RWPE1 (cell line): ENCODE measurements around the gene ZC3H10.
"Not testable (repeated sequence)": the region's sequence is repeated elsewhere in the genome, so short reads cannot be mapped to it uniquely, and the experiment has no call there.

Source experiments
- CTCF ChIA-PET: fragments of 350-600 bp; sonication (Branson Sonifier 250); formaldehyde crosslinking; extraction: SDS; loops from one replicate; lab custom pipeline; 2021; lab: Yijun Ruan, JAX
- POLR2A ChIA-PET: fragments of 400-600 bp; formaldehyde crosslinking; extraction: SDS; loops from one replicate; lab custom pipeline; 2020; ENCODE audit warnings: antibody characterized with exemption; ENCODE audit not compliant: low non-redundant PET; lab: Yijun Ruan, JAX
- DNase-seq: peaks from one replicate; pipeline ENCODE4 v3.0.0; 2012; ENCODE audit warnings: low spot score
- H3K27ac ChIP-seq: fragments of 450-650 bp; 2 replicates; pipeline ENCODE4 v1.5.1; 2017
- CTCF ChIP-seq: fragments of 450-650 bp; conservative IDR thresholded peaks from 2 replicates; pipeline ENCODE4 v1.5.1; 2017; ENCODE audit warnings: low read depth, mild to moderate bottlenecking

Gene ZC3H10

GRCh38 chr12:56117778-56118687 is at the start of gene ZC3H10:
ZC3H10 (plus strand) TSS chr12:56118266; CDS start chr12:56120563, 2,297 bp downstream.
- H3K27ac ChIP-seq, result peak within 1 kb of the TSS; percentile 92
- peak; percentile 50 for TF ChIP-seq CTCF
- DNase-seq, result peak; percentile 96
- ChIA-PET POLR2A (interaction anchor here (0.5 to 2.1 kb wide), 6 partner anchors 10 to 137 kb away, joined by 3 to 10 read pairs (median 5); partner anchors contain the start of genes ESYT1, PA2G4 and SMARCC2), CTCF (interaction anchor here (0.6 to 5.3 kb wide), 9 partner anchors 39 to 1042 kb away, joined by 3 to 36 read pairs (median 3); partner anchors contain the start of genes ANKRD52 and SMARCC2)

GRCh38 chr12:56071648-56072047 is 46.4 kb upstream of the ZC3H10 start:
- CTCF ChIA-PET, result no interaction called here
- DNase-seq, result no peak
- POLR2A ChIA-PET, result no interaction called here
- no peak overlapping the region for H3K27ac ChIP-seq
- no peak for TF ChIP-seq CTCF

- ChIA-PET CTCF (no interaction called here), POLR2A (no interaction called here)
- no peak overlapping the region for H3K27ac ChIP-seq
- no peak for TF ChIP-seq CTCF
- DNase-seq, result no peak
These were observed 43.7 kb upstream of the ZC3H10 start for GRCh38 chr12:56074396-56074795.

GRCh38 chr12:56077966-56078365 is 40.1 kb upstream of the ZC3H10 start:
- H3K27ac ChIP-seq, DNase-seq, POLR2A ChIA-PET: not testable (repeated sequence)
- CTCF ChIA-PET, result interaction anchor here (0.9 kb wide), 1 partner anchor 9 kb away, joined by 6 read pairs; no protein-coding TSS in a partner anchor

- no peak overlapping the region for H3K27ac ChIP-seq
- no peak for TF ChIP-seq CTCF
- ChIA-PET POLR2A (no interaction called here), CTCF (interaction anchor here (0.9 to 1.2 kb wide), 3 partner anchors 10 to 40 kb away, joined by 3 to 10 read pairs (median 6); partner anchors contain the start of genes PA2G4 and ZC3H10)
- no peak for DNase-seq
These were observed 39.6 kb upstream of the ZC3H10 start for GRCh38 chr12:56078427-56078826.

GRCh38 chr12:56078931-56079722 is 38.9 kb upstream of the ZC3H10 start:
- peak overlapping the region; percentile 80 for H3K27ac ChIP-seq
- DNase-seq, result peak; percentile 81
- peak; percentile 92 for TF ChIP-seq CTCF
- POLR2A ChIA-PET, result interaction anchor here (0.6 kb wide), 1 partner anchor 25 kb away, joined by 5 read pairs; the partner anchor contains the start of gene PA2G4
- CTCF ChIA-PET, result interaction anchor here (0.6 to 1.8 kb wide), 14 partner anchors 12 to 819 kb away, joined by 3 to 10 read pairs (median 4); partner anchors contain the start of genes PA2G4, SMARCC2, SUOX and ZC3H10
